Panc1 (cell line): ENCODE data around the gene SNTB2. TPM values are rescaled to one million over a fixed set of nuclear protein-coding genes. Genes with fewer than 3 reads are reported as not detected.

Experiments used
- ATAC-seq: fragments of 200-7000 bp; cut with Tn5 transposase; 2 replicates; pipeline ENCODE4 v1.9.1; 2020; ENCODE audit warnings: mild to moderate bottlenecking, moderate library complexity
- BruUV-seq: library from RNA; stranded (reverse); fragments of 400-500 nt; replicated peaks from 2 replicates; lab custom pipeline; 2021; lab: Mats Ljungman, UMichigan
- CTCF ChIA-PET: fragments of 300-600 bp; sonication (Branson Sonifier 250); formaldehyde crosslinking; loops from one replicate; lab custom pipeline; 2022; ENCODE audit warnings: antibody characterized with exemption; lab: Charles Lee
- POLR2A ChIA-PET: fragments of 300-600 bp; sonication (Branson Sonifier 250); formaldehyde crosslinking; loops from one replicate; lab custom pipeline; 2022; ENCODE audit warnings: antibody characterized with exemption; lab: Charles Lee
- DNase-seq: peaks from one replicate; pipeline ENCODE4 v3.0.0-alpha.2; 2010; ENCODE audit warnings: low read depth, low spot score
- H3K27ac ChIP-seq: 2 replicates; pipeline ENCODE4 v1.5.1; 2011; ENCODE audit warnings: mild to moderate bottlenecking, low read length, inconsistent platforms
- H3K27me3 ChIP-seq: fragments of 200-500 bp; sonication (Bioruptor generic); 2 replicates; pipeline ENCODE4 v1.6.0; 2014; ENCODE audit warnings: low read length, inconsistent platforms; ENCODE audit not compliant: control insufficient read depth, insufficient read depth
- H3K36me3 ChIP-seq: fragments of 200-500 bp; sonication (Bioruptor generic); 2 replicates; pipeline ENCODE4 v1.5.1; 2014; ENCODE audit warnings: inconsistent platforms, mild to moderate bottlenecking, low read length, moderate library complexity; ENCODE audit not compliant: control insufficient read depth, insufficient read depth
- H3K4me1 ChIP-seq: 2 replicates; pipeline ENCODE4 v1.5.1; 2011; ENCODE audit warnings: inconsistent platforms, mild to moderate bottlenecking, low read length, moderate library complexity; ENCODE audit not compliant: control insufficient read depth, insufficient read depth
- H3K4me3 ChIP-seq, 2 experiments: 2 replicates each; pipeline ENCODE4 v1.5.1; 2011 to 2012; ENCODE audit warnings: low read depth in 2 of 2, low read length in 2 of 2, mild to moderate bottlenecking in 2 of 2, inconsistent platforms in 1 of 2, moderate library complexity in 1 of 2
- H3K9me3 ChIP-seq: fragments of 200-500 bp; sonication (Bioruptor generic); 2 replicates; pipeline ENCODE4 v1.5.1; 2014; ENCODE audit warnings: low read depth, mild to moderate bottlenecking, inconsistent platforms, low read length, moderate library complexity; ENCODE audit not compliant: control insufficient read depth, insufficient read depth
- POLR2AphosphoS5 ChIP-seq: IDR thresholded peaks from 2 replicates; pipeline ENCODE4 v1.6.1; 2012; ENCODE audit warnings: mild to moderate bottlenecking, low read depth, low read length, moderate library complexity
- REST ChIP-seq, 2 experiments: IDR thresholded peaks; 2 replicates each; pipeline ENCODE4 v1.6.1; 2011 to 2012; ENCODE audit warnings: low read depth in 2 of 2, control low read depth in 1 of 2, low read length in 1 of 2, mild to moderate bottlenecking in 1 of 2, moderate library complexity in 1 of 2; ENCODE audit not compliant: insufficient read depth in 1 of 2
- SIN3A ChIP-seq: IDR thresholded peaks from 2 replicates; pipeline ENCODE4 v1.6.1; 2012; ENCODE audit warnings: low read depth, mild to moderate bottlenecking, low read length, moderate library complexity, borderline replicate concordance; ENCODE audit not compliant: insufficient read depth
- TCF7L2 ChIP-seq: IDR thresholded peaks from 2 replicates; pipeline ENCODE4 v1.6.1; 2011; ENCODE audit warnings: mild to moderate bottlenecking, low read depth, low read length, inconsistent platforms
- in situ Hi-C: cut with HindIII; loops from 2 replicates; pipeline ENCODE4 v1.10.0; 2016; ENCODE audit warnings: low sequenced_read_pairs, low pct_unique_long_range_greater_than_20kb
- intact Hi-C: fragments of 100-400 bp; cut with micrococcal nuclease; formaldehyde crosslinking; loops from one replicate; pipeline ENCODE4 v1.10.0; 2022; ENCODE audit not compliant: unreplicated experiment
- total RNA-seq: library from RNA; stranded (reverse); gene quantifications from one replicate; pipeline ENCODE4 v1.2.1, GENCODE V29; 2021; ENCODE audit not compliant: unreplicated experiment
- TF ChIP-seq, protein P1 (sequence below): fragments of 450-650 bp; IDR thresholded peaks from 2 replicates; pipeline ENCODE4 v1.5.1; 2017; ENCODE audit warnings: mild to moderate bottlenecking

Gene SNTB2
- total RNA-seq, 1 experiment from 2014 or later: 40.8 TPM

GRCh38 chr16:69320740-69321073 lies 133.7 kb downstream of the SNTB2 start:
- Histone ChIP-seq H3K27me3 (no peaks in the 10 kb centered on the region), H3K27ac (no peak overlapping the region), H3K4me3 (no peak overlapping the region), H3K4me1 (peaks cover 10% of the 10 kb centered on the region), H3K9me3 (no peaks in the 10 kb centered on the region), H3K36me3 (no peaks in the 10 kb centered on the region; the same call in 1 of the 2 replicates)
- TF ChIP-seq SIN3A (no peak), POLR2AphosphoS5 (no peak), REST (IDR thresholded peaks at IDR 0.05; ENCODE audit: insufficient read depth in 1 of 2, low read depth in 2 of 2, low read length in 1 of 2) (no peak), TCF7L2 (no peak)
- TF ChIP-seq, protein P1, sequence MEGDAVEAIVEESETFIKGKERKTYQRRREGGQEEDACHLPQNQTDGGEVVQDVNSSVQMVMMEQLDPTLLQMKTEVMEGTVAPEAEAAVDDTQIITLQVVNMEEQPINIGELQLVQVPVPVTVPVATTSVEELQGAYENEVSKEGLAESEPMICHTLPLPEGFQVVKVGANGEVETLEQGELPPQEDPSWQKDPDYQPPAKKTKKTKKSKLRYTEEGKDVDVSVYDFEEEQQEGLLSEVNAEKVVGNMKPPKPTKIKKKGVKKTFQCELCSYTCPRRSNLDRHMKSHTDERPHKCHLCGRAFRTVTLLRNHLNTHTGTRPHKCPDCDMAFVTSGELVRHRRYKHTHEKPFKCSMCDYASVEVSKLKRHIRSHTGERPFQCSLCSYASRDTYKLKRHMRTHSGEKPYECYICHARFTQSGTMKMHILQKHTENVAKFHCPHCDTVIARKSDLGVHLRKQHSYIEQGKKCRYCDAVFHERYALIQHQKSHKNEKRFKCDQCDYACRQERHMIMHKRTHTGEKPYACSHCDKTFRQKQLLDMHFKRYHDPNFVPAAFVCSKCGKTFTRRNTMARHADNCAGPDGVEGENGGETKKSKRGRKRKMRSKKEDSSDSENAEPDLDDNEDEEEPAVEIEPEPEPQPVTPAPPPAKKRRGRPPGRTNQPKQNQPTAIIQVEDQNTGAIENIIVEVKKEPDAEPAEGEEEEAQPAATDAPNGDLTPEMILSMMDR: no peak
- ATAC-seq (no peak), DNase-seq (no peak)
- no TSS peak for BruUV-seq
- CTCF ChIA-PET: no interaction called here
- in situ Hi-C loops (no loop called here), intact Hi-C loops (no loop called here)
- POLR2A ChIA-PET: no interaction called here

DNA sequence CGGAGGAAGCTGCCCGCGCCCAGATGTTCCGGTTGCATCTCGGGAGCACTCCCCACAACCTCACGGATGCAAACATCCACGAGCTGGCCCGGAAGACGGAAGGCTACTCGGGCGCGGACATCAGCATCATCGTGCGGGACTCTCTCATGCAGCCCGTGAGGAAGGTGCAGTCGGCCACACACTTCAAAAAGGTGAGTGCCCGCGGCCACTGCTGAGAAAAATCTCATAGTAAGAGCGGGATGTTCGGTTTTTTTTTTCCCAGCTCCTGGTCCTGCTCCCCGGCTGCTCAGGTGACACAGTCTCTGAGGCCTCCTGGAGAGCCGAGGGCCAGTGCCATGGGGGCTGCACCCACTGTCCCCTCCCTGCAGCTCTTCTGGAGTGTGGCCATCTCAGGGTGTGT lies 134.1 kb downstream of the SNTB2 start:
- H3K27ac ChIP-seq: no peak overlapping the region
- no peak for TF ChIP-seq TCF7L2
- TF ChIP-seq REST (IDR thresholded peaks at IDR 0.05; ENCODE audit: insufficient read depth in 1 of 2, low read depth in 2 of 2, low read length in 1 of 2): no peak
- no TSS peak for BruUV-seq
- intact Hi-C loops: no loop called here
- H3K9me3 ChIP-seq: no peaks in the 10 kb centered on the region
- no peaks in the 10 kb centered on the region; the same call in 1 of the 2 replicates for H3K36me3 ChIP-seq
- no peak for ATAC-seq
- no peak for DNase-seq
- ChIA-PET CTCF (no interaction called here), POLR2A (no interaction called here)
- in situ Hi-C loops: no loop called here
- peaks cover 10% of the 10 kb centered on the region for H3K4me1 ChIP-seq
- no peak overlapping the region for H3K4me3 ChIP-seq
- H3K27me3 ChIP-seq: no peaks in the 10 kb centered on the region
